ENCODE data around the gene F2.

F2 gene

GRCh38 chr11:46718155-46719019, 626 bp upstream of the F2 start:
- no peak for DNase-seq (ENCODE audit: low read depth)

GRCh38 chr11:46719543-46720218, 668 bp downstream of the F2 start:
- no peak for DNase-seq (ENCODE audit: low read depth)

GRCh38 chr11:46721286-46721685, 2.3 kb downstream of the F2 start:
- no peak for DNase-seq (ENCODE audit: low read depth)

GRCh38 chr11:46722566-46723358, 3.7 kb downstream of the F2 start:
- DNase-seq (ENCODE audit: low read depth) = no peak

- DNase-seq (ENCODE audit: low read depth) = no peak
Observed at GRCh38 chr11:46723359-46723680, 4.3 kb downstream of the F2 start.

- no peak for DNase-seq (ENCODE audit: low read depth)
Observed at GRCh38 chr11:46724088-46724487, 5.1 kb downstream of the F2 start.

GRCh38 chr11:46725338-46726205, 6.6 kb downstream of the F2 start:
- no peak for DNase-seq (ENCODE audit: low read depth)

- no peak for DNase-seq (ENCODE audit: low read depth)
Observed at GRCh38 chr11:46726206-46726862, 7.3 kb downstream of the F2 start.

GRCh38 chr11:46727952-46728658, 9.1 kb downstream of the F2 start:
- DNase-seq (ENCODE audit: low read depth) = no peak

GRCh38 chr11:46728659-46729040, 9.6 kb downstream of the F2 start:
- no peak for DNase-seq (ENCODE audit: low read depth)

- DNase-seq (ENCODE audit: low read depth) = no peak
Observed at GRCh38 chr11:46729110-46730027, 10.4 kb downstream of the F2 start.

- DNase-seq (ENCODE audit: low read depth) = no peak
Observed at GRCh38 chr11:46731545-46731944, 12.5 kb downstream of the F2 start.

- no peak for DNase-seq (ENCODE audit: low read depth)
Observed at GRCh38 chr11:46733234-46733633, 14.2 kb downstream of the F2 start.

GRCh38 chr11:46736146-46736545, 17.1 kb downstream of the F2 start:
- DNase-seq (ENCODE audit: low read depth) = no peak

- no peak for DNase-seq (ENCODE audit: low read depth)
Observed at GRCh38 chr11:46736615-46737014, 17.6 kb downstream of the F2 start.

GRCh38 chr11:46737699-46738098, 18.7 kb downstream of the F2 start:
- DNase-seq (ENCODE audit: low read depth) = no peak

GRCh38 chr11:46738887-46739286, 19.9 kb downstream of the F2 start:
- DNase-seq (ENCODE audit: low read depth) = no peak

- DNase-seq (ENCODE audit: low read depth) = no peak
Observed at GRCh38 chr11:46741600-46742484, 22.8 kb downstream of the F2 start.

- DNase-seq (ENCODE audit: low read depth) = no peak
Observed at GRCh38 chr11:46743043-46743442, 24.0 kb downstream of the F2 start.

All from activated T-helper 1 cell treated with Interleukin-2 at 50 U/mL for 16 hours (primary cell).